ENCODE results near the gene MCL1.
"Not testable (repeated sequence)": the region's sequence is repeated elsewhere in the genome, so short reads cannot be mapped to it uniquely, and the experiment has no call there.

The MCL1 gene

DNA sequence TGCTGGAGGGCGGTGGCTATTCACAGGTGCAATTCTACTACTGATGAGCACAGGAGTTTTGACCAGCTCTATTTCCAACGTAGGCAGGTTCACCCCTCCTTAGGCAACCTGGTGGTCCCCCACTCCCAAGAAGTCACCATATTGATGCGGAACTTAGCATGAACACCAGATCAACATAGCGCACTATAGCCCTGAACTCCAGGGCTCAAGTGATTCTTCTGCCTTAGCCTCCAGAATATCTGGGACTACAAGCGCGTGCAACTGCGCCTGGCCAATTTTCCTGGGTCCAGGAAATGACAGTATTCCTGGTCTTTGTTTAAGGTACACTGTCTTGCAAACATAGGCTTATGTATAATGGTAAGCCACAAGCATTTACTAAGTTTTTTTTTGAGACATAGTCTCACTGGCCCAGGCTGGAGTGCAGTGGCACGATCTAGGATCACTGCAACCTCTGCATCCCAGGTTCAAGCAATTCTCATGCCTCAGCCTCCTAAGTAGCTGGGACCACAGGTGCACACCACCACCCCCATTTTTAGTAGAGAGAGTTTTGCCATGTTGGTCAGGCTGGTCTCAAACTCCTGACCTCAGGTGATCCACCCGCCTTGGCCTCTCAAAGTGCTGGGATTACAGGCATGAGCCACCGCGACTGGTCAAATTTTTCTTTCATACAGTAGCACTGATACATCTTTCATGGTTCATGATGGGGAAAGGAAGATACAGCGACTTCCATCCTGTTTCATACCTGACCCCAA is 12.6 kb downstream of the MCL1 start:
- Mint-ChIP-seq H3K4me3 (peak overlapping the region; percentile 74), H3K9me3 (no peaks in the 10 kb centered on the region), H3K36me3 (peaks cover 18% of the 10 kb centered on the region), H3K4me1 (peaks cover 90% of the 10 kb centered on the region), H3K27ac (peak overlapping the region; percentile 84), H3K27me3 (no peaks in the 10 kb centered on the region)
- ATAC-seq: no peak

DNA sequence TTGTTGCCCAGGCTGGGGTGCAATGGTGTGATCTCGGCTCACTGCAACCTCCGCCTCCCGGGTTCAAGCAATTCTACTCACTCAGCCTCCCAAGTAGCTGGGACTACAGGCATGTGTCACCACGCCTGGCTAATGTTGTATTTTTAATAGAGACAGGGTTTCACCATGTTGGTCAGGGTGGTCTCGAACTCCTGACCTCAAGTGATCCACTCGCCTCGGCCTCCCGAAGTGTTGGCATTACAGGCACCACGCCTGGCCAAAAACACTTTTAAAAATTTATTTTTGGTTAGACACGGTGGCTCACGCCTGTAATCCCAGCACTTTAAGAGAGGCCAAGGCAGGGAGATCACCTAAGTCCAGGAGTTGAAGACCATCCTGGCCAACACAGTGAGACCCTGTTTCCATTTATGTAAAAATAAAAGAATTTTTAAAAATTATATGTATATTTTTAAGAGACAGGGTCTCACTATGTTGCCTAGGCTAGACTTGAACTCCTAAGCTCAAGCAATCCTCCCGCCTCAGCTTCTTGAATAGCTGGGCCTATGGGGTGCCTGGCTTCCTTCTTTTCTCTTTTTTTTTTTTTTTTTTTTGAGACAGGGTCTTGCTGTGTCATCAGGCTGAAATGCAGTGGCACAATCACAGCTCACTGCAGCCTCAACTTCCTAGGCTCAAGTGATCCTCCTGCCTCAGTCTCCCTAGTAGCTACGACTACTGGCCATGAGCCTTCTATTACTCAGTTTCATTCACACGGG is 14.0 kb downstream of the MCL1 start:
- H3K9me3 Mint-ChIP-seq, H3K36me3 Mint-ChIP-seq, H3K27me3 Mint-ChIP-seq, ATAC-seq: not testable (repeated sequence)
- peak overlapping the region; percentile 97 for H3K27ac Mint-ChIP-seq
- H3K4me3 Mint-ChIP-seq: peak overlapping the region; percentile 48
- peaks cover 94% of the 10 kb centered on the region for H3K4me1 Mint-ChIP-seq

DNA sequence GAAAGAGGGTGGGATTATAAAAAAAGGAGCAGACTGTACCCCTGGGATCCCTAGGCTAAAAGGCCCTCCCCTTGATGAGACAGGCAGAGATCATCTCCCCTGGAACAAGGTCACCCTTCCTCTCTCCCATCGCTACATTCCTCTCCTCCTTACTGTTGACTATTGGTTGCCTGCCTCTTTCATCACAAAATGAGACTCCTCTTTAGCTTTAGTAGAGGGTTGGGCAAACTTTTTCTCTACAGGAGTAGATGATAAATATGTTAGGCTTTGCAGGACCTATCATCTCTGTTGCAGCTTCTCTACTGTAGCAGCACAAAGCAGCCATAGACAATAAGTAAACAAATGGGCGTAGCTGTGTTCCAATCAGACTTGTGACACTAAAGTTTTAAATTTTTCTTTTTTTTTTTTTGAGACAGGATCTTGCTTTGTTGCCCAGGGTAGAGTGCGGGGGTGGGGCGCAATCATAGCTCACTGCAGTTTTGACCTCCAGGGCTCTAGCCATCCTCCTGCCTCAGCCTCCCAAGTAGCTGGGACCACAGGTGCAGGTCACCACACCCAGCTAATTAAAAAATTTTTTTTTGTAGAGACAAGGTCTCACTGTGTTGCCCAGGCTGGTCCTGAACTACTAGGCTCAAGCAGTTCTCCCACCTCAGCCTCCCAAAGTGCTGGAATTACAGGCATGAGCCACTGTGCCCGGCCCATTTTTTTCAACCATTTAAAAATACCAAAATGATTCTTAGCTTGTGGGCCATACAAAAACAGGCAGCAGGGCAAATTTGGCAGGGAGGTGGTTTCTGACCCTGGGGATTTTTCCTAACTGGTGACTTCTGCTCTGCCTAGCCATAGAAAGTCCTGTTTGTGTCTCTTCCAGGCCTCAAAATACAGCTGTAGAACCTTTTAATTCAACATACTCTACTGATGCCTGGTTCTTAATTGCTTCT is 15.1 kb downstream of the MCL1 start:
- peak overlapping the region; percentile 92 for H3K4me3 Mint-ChIP-seq
- no peaks in the 10 kb centered on the region for H3K36me3 Mint-ChIP-seq
- H3K27ac Mint-ChIP-seq: peak overlapping the region; percentile 97
- ATAC-seq: no peak
- H3K27me3 Mint-ChIP-seq: no peaks in the 10 kb centered on the region
- no peaks in the 10 kb centered on the region for H3K9me3 Mint-ChIP-seq
- H3K4me1 Mint-ChIP-seq: peaks cover 93% of the 10 kb centered on the region

DNA sequence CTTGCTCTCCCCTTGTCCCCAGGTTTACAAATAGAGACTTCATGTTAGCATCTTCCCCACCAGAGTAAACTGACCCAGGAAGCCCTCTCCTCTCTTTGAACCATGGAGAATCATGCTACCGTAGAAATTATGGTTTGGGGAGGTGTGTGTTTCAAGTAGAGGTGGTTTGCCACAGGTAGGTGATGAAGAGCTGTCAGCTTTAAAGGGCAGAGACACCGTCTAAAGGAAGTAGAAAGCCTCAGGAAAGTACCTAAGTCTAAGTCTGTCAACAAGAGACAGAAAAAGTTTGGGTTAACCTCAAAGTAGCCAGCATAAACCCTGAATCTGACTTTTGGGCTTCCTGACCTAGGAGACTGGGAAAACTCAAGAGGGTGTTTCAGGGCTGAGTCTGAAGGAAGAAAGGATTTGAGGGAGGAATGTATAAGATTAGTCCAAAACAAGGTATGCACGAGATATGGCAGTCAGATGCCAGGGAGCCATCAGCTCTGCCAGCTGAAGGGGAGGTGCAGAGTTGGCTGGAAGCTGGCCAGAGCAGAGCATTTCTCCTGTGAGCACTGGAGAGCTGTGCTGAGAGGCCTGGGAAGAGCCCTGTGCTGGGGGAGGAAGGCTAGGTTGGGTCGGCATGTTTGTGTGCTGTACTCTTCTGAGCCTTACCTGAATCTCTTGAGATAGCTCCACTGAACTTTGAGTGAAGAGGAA is 15.9 kb downstream of the MCL1 start:
- ATAC-seq: peak; percentile 62
- H3K4me3 Mint-ChIP-seq: peak overlapping the region; percentile 92
- H3K36me3 Mint-ChIP-seq: no peaks in the 10 kb centered on the region
- no peaks in the 10 kb centered on the region for H3K9me3 Mint-ChIP-seq
- peaks cover 84% of the 10 kb centered on the region for H3K4me1 Mint-ChIP-seq
- H3K27me3 Mint-ChIP-seq: no peaks in the 10 kb centered on the region
- peak overlapping the region; percentile 97 for H3K27ac Mint-ChIP-seq

DNA sequence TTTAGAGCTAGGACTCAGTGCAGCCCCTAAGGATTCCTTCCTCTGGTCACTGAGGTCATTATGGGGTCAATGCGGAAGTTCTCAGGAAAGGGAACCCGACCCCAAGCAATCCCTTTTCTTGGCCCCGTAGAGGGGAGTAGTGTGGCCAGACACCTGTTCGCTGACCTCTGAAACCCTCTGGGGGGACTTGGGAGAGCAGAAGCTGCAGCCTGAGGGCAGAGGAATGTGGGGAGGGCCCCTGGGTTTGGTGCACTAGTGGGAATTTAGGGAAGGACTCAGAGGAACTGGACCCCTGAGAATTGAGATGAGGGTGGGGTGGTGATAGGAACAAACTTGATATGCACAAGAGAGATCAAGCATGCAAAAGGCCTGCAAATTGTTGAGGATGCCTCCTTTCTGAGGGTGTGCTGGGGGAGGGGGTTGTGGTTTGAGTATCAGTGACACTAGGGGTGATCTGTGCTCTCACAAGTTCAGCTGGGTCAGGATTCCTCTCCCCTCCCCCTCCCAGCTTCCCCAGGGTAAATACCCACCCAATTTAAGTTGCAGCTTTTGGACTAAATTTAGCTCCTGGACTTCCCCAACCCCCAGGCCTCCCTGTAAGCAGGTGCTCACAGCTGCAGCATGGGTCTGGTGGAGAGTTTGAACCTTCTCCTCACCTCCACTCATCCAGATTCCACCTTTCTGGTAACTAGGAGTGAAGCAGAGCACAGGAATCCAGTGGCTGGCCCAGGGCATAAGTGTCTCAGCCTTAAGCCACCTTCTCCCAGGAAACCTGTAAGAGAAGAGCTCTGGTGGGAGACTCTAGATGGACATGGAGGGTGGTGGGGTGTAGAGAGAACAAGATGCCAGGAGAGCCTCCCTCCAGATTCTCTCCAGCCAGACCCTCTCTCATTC is 16.7 kb downstream of the MCL1 start:
- Mint-ChIP-seq H3K9me3 (no peaks in the 10 kb centered on the region), H3K4me1 (peaks cover 76% of the 10 kb centered on the region), H3K27ac (peak overlapping the region; percentile 97), H3K4me3 (peak overlapping the region; percentile 92), H3K36me3 (no peaks in the 10 kb centered on the region), H3K27me3 (no peaks in the 10 kb centered on the region)
- peak; percentile 77 for ATAC-seq

DNA sequence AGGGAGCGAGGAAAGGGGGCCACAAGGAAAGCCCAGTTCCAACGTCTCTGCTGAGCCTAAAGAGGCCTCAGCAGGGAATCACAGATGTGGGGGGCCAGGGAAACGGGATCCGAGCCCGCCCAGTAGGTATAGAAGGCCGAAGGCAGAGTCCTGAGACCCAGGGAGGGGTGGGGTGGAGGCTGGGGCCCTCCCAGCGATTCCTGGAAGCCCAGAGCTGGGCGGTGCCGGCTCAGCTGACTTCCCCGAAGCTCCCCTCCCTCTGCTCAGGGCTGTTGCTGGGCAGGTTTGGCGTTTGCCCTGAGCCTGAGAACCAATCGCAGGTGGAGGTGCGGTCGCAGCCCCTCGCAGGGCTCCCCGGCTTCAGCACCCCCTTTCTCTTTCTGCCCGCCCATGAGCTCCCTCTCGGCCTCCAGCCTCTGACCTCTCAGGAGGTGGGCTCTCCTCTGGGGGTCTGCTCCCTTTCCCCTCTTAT is 17.4 kb downstream of the MCL1 start:
- Mint-ChIP-seq H3K9me3 (no peaks in the 10 kb centered on the region), H3K4me1 (peaks cover 70% of the 10 kb centered on the region), H3K27ac (peak overlapping the region; percentile 97), H3K27me3 (no peaks in the 10 kb centered on the region), H3K4me3 (peak overlapping the region; percentile 92), H3K36me3 (no peaks in the 10 kb centered on the region)
- peak; percentile 76 for ATAC-seq

DNA sequence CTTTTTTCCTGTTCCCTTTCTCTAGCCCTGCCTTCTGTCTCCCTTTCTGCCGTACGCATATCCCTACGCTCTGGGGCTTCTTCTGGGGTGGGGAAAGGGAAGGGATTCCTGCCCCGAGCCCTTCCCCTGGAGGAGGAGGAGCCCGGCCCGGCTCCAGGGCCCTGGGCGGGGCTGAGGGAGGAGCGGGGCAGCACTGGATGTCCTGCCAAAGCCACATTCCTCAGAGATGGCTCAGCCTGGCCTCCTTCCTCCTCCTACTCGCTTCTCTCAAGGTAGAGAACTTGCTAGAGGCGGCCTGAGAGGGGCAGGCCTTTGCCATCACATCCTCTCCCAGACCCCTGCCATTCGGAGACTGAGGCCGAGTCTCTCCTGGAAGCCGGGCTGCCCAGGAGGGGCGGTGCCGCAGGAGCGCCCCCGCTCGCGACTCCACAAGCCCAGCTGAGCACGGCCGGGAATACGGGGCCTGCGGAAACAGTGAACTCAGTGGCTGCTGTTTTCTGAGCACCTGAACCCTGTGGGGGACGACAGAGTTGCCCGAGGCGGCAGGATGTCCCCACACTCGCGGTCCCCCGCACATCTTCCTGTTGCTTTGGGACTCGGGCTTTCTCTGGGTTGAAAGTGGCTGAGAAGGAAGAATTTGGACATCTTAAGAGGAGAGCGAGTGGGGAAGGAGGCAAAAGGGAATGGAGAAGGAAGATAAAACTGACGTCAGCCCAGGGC is 18.0 kb downstream of the MCL1 start:
- ATAC-seq: peak; percentile 25
- Mint-ChIP-seq H3K27ac (peak overlapping the region; percentile 97), H3K27me3 (no peaks in the 10 kb centered on the region), H3K4me1 (peaks cover 64% of the 10 kb centered on the region), H3K4me3 (peak overlapping the region; percentile 92), H3K36me3 (no peaks in the 10 kb centered on the region), H3K9me3 (no peaks in the 10 kb centered on the region)

DNA sequence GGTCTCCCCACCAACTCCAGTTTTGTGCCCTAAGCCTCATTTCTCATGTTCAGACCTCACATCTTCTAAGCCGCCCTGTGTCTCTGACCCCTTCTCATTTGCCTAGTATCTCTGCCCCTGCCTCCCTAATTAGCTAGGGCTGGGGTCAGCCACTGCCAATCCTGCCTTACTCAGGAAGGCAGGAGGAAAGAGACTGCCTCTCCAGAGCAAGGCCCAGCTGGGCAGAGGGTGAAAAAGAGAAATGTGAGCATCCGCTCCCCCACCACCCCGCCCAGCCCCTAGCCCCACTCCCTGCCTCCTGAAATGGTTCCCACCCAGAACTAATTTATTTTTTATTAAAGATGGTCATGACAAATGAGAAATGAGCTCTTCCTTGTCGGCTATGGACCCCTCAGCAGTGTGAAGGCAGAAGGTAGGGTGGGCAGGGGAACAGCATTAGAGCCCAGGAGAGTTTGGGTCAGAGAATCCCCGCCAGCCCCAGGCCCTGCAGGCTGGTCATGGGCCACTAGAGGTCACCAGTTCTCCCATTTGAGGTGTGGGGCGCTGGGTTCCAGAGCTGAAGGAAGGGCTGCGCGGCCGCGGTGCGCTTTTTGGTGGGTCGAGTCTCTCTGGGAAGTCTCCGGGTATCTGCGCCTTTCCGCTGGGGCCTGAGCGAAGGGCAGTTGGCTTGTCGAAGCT is 18.7 kb downstream of the MCL1 start:
- Mint-ChIP-seq H3K36me3 (no peaks in the 10 kb centered on the region), H3K27ac (peak overlapping the region; percentile 97), H3K4me1 (peaks cover 57% of the 10 kb centered on the region), H3K27me3 (no peaks in the 10 kb centered on the region), H3K9me3 (no peaks in the 10 kb centered on the region), H3K4me3 (peak overlapping the region; percentile 92)
- ATAC-seq: peak; percentile 55

DNA sequence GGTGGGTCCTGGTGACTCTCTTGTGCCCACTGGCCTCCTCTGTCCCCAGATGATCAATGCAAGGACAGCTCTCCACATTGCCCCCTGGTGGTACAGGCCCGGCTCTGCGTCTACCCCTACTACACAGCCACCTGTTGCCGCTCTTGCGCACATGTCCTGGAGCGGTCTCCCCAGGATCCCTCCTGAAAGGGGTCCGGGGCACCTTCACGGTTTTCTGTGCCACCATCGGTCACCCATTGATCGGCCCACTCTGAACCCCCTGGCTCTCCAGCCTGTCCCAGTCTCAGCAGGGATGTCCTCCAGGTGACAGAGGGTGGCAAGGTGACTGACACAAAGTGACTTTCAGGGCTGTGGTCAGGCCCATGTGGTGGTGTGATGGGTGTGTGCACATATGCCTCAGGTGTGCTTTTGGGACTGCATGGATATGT is 19.4 kb downstream of the MCL1 start:
- peaks cover 53% of the 10 kb centered on the region for H3K4me1 Mint-ChIP-seq
- no peaks in the 10 kb centered on the region for H3K27me3 Mint-ChIP-seq
- ATAC-seq: no peak
- H3K36me3 Mint-ChIP-seq: no peaks in the 10 kb centered on the region
- H3K9me3 Mint-ChIP-seq: no peaks in the 10 kb centered on the region
- peak overlapping the region; percentile 97 for H3K27ac Mint-ChIP-seq
- no peak overlapping the region for H3K4me3 Mint-ChIP-seq

DNA sequence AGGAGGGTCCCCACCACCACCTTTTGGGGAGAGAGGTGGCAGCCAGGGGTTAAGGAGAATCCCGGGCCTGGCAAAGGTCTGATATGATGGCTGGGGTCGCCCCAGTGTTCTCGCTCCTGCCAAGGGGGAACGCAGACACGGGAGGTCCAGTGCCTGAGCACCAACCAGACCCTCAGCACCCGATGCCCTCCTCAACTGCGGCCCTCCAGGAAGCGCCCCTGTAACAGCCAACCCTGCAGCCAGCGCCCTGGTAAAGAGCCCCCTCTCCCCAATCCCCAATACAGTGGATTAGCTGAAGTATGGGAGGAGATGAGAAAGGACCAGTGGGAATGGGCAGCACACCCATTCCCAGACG is 19.8 kb downstream of the MCL1 start:
- no peak overlapping the region for H3K4me3 Mint-ChIP-seq
- H3K4me1 Mint-ChIP-seq: peaks cover 49% of the 10 kb centered on the region
- H3K9me3 Mint-ChIP-seq: no peaks in the 10 kb centered on the region
- no peaks in the 10 kb centered on the region for H3K27me3 Mint-ChIP-seq
- H3K27ac Mint-ChIP-seq: peak overlapping the region; percentile 97
- no peak for ATAC-seq
- H3K36me3 Mint-ChIP-seq: no peaks in the 10 kb centered on the region

DNA sequence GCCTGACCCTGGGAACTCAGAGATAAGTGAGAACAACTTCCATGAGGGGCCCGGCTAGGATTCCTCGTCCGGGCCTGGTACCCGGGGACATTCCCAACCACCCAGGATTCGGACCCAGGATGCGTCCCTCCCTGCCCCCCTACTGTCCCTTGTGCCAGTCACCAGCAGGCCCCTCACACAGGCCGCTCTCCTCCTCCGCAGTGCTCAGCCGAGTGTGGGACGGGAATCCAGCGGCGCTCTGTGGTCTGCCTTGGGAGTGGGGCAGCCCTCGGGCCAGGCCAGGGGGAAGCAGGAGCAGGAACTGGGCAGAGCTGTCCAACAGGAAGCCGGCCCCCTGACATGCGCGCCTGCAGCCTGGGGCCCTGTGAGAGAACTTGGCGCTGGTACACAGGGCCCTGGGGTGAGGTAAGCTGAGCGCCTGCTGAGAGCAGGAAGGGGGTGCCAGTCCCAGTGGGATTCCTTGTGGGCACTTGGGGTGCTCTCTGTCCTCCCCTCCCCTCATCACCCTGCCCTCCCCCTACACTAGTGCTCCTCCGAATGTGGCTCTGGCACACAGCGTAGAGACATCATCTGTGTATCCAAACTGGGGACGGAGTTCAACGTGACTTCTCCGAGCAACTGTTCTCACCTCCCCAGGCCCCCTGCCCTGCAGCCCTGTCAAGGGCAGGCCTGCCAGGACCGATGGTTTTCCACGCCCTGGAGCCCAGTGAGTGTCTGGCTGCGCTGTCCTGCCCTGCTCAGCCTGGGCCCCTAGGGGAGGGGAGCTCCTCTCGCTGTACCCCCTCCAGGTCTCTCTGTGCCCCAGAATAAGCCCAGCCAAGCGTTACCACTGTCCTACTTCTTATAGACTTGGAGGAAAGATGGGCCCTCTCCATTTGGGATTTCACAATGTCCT is 20.4 kb downstream of the MCL1 start:
- ATAC-seq: no peak
- no peak overlapping the region for H3K27ac Mint-ChIP-seq
- no peak overlapping the region for H3K4me3 Mint-ChIP-seq
- H3K9me3 Mint-ChIP-seq: no peaks in the 10 kb centered on the region
- H3K36me3 Mint-ChIP-seq: no peaks in the 10 kb centered on the region
- H3K4me1 Mint-ChIP-seq: peaks cover 44% of the 10 kb centered on the region
- no peaks in the 10 kb centered on the region for H3K27me3 Mint-ChIP-seq

DNA sequence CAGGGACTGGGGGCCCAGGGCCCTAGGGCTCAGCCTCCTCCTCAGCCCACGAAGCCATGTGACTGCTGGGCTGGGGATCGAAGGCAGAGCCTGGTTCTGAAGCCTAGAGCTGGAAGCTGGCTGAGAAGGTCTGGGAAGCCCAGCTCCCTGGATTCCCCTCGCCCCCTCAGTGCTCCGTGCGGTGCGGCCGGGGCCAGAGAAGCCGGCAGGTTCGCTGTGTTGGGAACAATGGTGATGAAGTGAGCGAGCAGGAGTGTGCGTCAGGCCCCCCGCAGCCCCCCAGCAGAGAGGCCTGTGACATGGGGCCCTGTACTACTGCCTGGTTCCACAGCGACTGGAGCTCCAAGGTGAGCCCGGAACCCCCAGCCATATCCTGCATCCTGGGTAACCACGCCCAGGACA is 21.1 kb downstream of the MCL1 start:
- Mint-ChIP-seq H3K27ac (no peak overlapping the region), H3K4me3 (no peak overlapping the region), H3K9me3 (no peaks in the 10 kb centered on the region), H3K4me1 (peaks cover 37% of the 10 kb centered on the region), H3K36me3 (no peaks in the 10 kb centered on the region), H3K27me3 (no peaks in the 10 kb centered on the region)
- ATAC-seq: no peak
